Esophagus squamous epithelium (tissue), 4 donors: Measurements from ENCODE around the gene CX3CL1.

ENCODE experiments used
- POLR2A ChIP-seq, 4 donors: fragments of 450-650 bp; IDR thresholded peaks; one replicate each; pipeline ENCODE4 v1.6.1; 2017; ENCODE audit warnings: antibody characterized with exemption in 4 of 4, mild to moderate bottlenecking in 4 of 4, moderate library complexity in 3 of 4
- TF ChIP-seq, protein P1 (sequence below), 6 experiments: fragments of 450-650 bp in 4 of 6; fragments of 200-600 bp in 2 of 6; sonication (generic) in 2 of 6; IDR thresholded peaks; one replicate each; pipeline ENCODE4 v1.5.1; 2016 to 2019; ENCODE audit warnings: antibody characterized with exemption in 6 of 6, mild to moderate bottlenecking in 4 of 6, moderate library complexity in 4 of 6

DNA sequence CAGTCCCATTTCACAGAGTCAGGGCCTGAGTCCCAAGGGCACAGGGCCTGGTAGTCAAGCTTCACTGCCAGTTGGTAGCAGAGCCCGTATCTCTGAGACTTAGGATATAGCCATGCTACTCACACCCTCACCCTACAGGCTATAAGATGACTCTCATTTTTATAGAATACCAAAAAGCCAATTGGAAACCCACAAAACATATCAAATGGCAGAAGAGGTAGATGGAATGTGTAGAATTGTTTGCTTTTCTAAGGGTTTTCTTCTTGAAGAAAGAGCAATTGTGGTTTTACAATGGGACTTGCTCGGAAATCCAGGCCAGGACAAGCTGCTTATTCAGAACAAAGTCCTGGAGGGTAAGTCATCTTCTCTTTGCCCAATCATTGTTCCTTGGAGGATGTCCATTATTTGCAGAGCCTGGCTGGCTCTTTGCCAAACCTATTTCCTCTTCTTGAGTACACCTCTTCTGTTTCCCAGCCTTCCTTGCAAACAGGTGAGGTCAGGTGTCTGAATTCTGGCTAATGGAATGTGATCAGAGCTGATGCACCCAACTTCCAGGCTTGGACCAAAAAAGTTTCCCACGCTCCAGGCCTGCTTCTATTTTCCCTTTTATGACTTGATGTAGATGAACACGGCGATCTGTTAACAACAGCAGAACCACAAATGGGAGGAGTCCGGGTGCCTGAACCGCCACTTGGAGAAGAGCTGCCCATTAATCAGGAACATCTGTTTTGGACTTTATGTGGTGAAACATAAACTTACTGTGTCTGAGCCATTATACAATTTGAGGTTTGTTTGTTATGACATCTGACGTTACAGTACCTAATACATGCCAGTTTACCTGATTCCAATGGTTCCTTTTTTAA, 30.6 kb upstream of the CX3CL1 start:
- TF ChIP-seq, protein P1, sequence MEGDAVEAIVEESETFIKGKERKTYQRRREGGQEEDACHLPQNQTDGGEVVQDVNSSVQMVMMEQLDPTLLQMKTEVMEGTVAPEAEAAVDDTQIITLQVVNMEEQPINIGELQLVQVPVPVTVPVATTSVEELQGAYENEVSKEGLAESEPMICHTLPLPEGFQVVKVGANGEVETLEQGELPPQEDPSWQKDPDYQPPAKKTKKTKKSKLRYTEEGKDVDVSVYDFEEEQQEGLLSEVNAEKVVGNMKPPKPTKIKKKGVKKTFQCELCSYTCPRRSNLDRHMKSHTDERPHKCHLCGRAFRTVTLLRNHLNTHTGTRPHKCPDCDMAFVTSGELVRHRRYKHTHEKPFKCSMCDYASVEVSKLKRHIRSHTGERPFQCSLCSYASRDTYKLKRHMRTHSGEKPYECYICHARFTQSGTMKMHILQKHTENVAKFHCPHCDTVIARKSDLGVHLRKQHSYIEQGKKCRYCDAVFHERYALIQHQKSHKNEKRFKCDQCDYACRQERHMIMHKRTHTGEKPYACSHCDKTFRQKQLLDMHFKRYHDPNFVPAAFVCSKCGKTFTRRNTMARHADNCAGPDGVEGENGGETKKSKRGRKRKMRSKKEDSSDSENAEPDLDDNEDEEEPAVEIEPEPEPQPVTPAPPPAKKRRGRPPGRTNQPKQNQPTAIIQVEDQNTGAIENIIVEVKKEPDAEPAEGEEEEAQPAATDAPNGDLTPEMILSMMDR (IDR thresholded peaks at IDR 0.05), result no peak
- no peak for TF ChIP-seq POLR2A (IDR thresholded peaks at IDR 0.05)
